ENCODE results near the gene RAI1. TPM values are rescaled to one million over a fixed set of nuclear protein-coding genes. Genes with fewer than 3 reads are reported as not detected.

The RAI1 gene
- total RNA-seq, 1 experiment from 2014 or later, result 46.8 TPM

DNA sequence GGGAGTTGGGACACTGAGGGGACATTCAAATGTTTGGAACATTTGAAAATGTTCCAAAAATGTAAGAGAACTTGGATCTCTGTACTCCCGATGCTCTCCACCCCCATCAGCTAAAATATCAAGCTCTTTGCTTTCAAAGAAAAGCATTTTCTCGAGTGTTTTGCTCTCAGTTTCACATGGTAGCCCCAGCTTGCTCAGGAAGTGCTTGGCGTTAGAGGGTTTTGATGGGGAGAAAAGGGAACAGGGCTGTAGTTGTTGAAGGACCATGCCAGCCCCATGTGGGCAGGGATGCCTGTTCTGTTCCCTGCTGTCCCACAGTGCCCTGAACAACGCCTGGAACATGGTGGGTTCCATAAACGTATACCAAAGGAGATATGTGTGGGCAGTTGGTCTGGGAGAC is 37.0 kb downstream of the RAI1 start:
- DNase-seq (ENCODE audit: low spot score), result no peak
- no peaks in the 10 kb centered on the region for H3K36me3 ChIP-seq (ENCODE audit: insufficient read depth, low read length, poor library complexity, severe bottlenecking)
- no peak overlapping the region for H3K27ac ChIP-seq (ENCODE audit: low read depth, low read length, poor library complexity, severe bottlenecking)
- ChIA-PET CTCF (no interaction called here), POLR2A (ENCODE audit: low non-redundant PET) (no interaction called here)
- TF ChIP-seq, protein P1, sequence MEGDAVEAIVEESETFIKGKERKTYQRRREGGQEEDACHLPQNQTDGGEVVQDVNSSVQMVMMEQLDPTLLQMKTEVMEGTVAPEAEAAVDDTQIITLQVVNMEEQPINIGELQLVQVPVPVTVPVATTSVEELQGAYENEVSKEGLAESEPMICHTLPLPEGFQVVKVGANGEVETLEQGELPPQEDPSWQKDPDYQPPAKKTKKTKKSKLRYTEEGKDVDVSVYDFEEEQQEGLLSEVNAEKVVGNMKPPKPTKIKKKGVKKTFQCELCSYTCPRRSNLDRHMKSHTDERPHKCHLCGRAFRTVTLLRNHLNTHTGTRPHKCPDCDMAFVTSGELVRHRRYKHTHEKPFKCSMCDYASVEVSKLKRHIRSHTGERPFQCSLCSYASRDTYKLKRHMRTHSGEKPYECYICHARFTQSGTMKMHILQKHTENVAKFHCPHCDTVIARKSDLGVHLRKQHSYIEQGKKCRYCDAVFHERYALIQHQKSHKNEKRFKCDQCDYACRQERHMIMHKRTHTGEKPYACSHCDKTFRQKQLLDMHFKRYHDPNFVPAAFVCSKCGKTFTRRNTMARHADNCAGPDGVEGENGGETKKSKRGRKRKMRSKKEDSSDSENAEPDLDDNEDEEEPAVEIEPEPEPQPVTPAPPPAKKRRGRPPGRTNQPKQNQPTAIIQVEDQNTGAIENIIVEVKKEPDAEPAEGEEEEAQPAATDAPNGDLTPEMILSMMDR (conservative IDR thresholded peaks at IDR 0.05; ENCODE audit: low read depth, low read length), result no peak
- no peak for TF ChIP-seq EZH2 (IDR thresholded peaks at IDR 0.05; ENCODE audit: borderline replicate concordance, low read depth, low read length, poor library complexity, severe bottlenecking)
- no peaks in the 10 kb centered on the region for H3K9me3 ChIP-seq (ENCODE audit: low read depth, low read length, poor library complexity, severe bottlenecking)
- BruUV-seq (replicated peaks), result no TSS peak
- intact Hi-C loops (cut with micrococcal nuclease; ENCODE audit: unreplicated experiment), result no loop called here
- H3K4me1 ChIP-seq (ENCODE audit: insufficient read depth, low read length, poor library complexity, severe bottlenecking), result peaks cover 28% of the 10 kb centered on the region
- no peaks in the 10 kb centered on the region for H3K27me3 ChIP-seq (replicated peaks; ENCODE audit: insufficient read depth, low read depth, low read length, poor library complexity)
- H3K4me3 ChIP-seq (ENCODE audit: low read depth, low read length, poor library complexity, severe bottlenecking), result no peak overlapping the region

GRCh38 chr17:17719199-17719940 is 38.1 kb downstream of the RAI1 start:
- intact Hi-C loops (cut with micrococcal nuclease; ENCODE audit: unreplicated experiment), result no loop called here
- BruUV-seq (replicated peaks), result no TSS peak
- DNase-seq (ENCODE audit: low spot score), result no peak
- peaks cover 20% of the 10 kb centered on the region for H3K4me1 ChIP-seq (ENCODE audit: insufficient read depth, low read length, poor library complexity, severe bottlenecking)
- no peak overlapping the region for H3K27ac ChIP-seq (ENCODE audit: low read depth, low read length, poor library complexity, severe bottlenecking)
- no peak overlapping the region for H3K4me3 ChIP-seq (ENCODE audit: low read depth, low read length, poor library complexity, severe bottlenecking)
- POLR2A ChIA-PET (ENCODE audit: low non-redundant PET), result no interaction called here
- no peaks in the 10 kb centered on the region for H3K9me3 ChIP-seq (ENCODE audit: low read depth, low read length, poor library complexity, severe bottlenecking)
- TF ChIP-seq, protein P1 (conservative IDR thresholded peaks at IDR 0.05; ENCODE audit: low read depth, low read length), result no peak
- TF ChIP-seq EZH2 (IDR thresholded peaks at IDR 0.05; ENCODE audit: borderline replicate concordance, low read depth, low read length, poor library complexity, severe bottlenecking), result no peak
- H3K27me3 ChIP-seq (replicated peaks; ENCODE audit: insufficient read depth, low read depth, low read length, poor library complexity), result no peaks in the 10 kb centered on the region
- CTCF ChIA-PET, result no interaction called here
- H3K36me3 ChIP-seq (ENCODE audit: insufficient read depth, low read length, poor library complexity, severe bottlenecking), result no peaks in the 10 kb centered on the region

- no TSS peak for BruUV-seq (replicated peaks)
Measured at GRCh38 chr17:17719966-17720543, 38.8 kb downstream of the RAI1 start.

More at GRCh38 chr17:17719966-17720543, 38.8 kb downstream of the RAI1 start:
- intact Hi-C loops (cut with micrococcal nuclease; ENCODE audit: unreplicated experiment), result no loop called here
- peaks cover 22% of the 10 kb centered on the region for H3K4me1 ChIP-seq (ENCODE audit: insufficient read depth, low read length, poor library complexity, severe bottlenecking)
- no peaks in the 10 kb centered on the region for H3K27me3 ChIP-seq (replicated peaks; ENCODE audit: insufficient read depth, low read depth, low read length, poor library complexity)
- no peaks in the 10 kb centered on the region for H3K36me3 ChIP-seq (ENCODE audit: insufficient read depth, low read length, poor library complexity, severe bottlenecking)
- no peak for DNase-seq (ENCODE audit: low spot score)
- CTCF ChIA-PET, result no interaction called here
- no peak overlapping the region for H3K27ac ChIP-seq (ENCODE audit: low read depth, low read length, poor library complexity, severe bottlenecking)
- TF ChIP-seq EZH2 (IDR thresholded peaks at IDR 0.05; ENCODE audit: borderline replicate concordance, low read depth, low read length, poor library complexity, severe bottlenecking), result no peak
- TF ChIP-seq, protein P1 (conservative IDR thresholded peaks at IDR 0.05; ENCODE audit: low read depth, low read length), result no peak
- POLR2A ChIA-PET (ENCODE audit: low non-redundant PET), result no interaction called here
- no peak overlapping the region for H3K4me3 ChIP-seq (ENCODE audit: low read depth, low read length, poor library complexity, severe bottlenecking)
- no peaks in the 10 kb centered on the region for H3K9me3 ChIP-seq (ENCODE audit: low read depth, low read length, poor library complexity, severe bottlenecking)
